NCI-H510A (cell line): ENCODE data around the gene DNAJB2.

Source experiments
- DNase-seq: peaks from one replicate; lab custom pipeline; 2025; lab: John Stamatoyannopoulos, UW

The DNAJB2 gene

GRCh38 chr2:219279151-219279915 is at the start of gene DNAJB2:
Gene DNAJB2, plus strand, starts transcription at chr2:219279366. Its CDS starts 468 bp downstream, at chr2:219279834.
- DNase-seq: peak; percentile 98

DNA sequence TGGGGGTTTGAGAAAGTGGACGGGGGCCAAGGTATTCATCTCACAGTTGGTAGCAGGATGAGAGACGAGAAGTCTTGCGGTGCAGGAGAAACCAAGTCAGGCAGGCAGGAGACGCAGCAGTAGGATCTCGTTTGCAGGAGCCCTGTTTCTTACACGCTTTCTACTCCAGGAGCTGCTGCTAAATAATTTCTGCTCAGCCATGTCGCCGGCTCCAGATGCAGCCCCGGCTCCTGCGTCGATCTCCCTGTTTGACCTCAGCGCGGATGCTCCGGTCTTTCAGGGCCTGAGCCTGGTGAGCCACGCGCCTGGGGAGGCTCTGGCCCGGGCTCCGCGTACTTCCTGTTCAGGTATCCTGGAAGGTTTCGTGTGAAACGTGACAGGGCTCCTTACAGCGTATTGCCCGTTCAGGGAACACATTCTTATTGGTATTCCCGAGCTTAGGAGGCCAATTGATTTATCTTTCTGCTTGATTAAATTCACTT is 49.1 kb upstream of the DNAJB2 start:
- no peak for DNase-seq

GRCh38 chr2:219234331-219234730 is 44.8 kb upstream of the DNAJB2 start:
- no peak for DNase-seq

DNA sequence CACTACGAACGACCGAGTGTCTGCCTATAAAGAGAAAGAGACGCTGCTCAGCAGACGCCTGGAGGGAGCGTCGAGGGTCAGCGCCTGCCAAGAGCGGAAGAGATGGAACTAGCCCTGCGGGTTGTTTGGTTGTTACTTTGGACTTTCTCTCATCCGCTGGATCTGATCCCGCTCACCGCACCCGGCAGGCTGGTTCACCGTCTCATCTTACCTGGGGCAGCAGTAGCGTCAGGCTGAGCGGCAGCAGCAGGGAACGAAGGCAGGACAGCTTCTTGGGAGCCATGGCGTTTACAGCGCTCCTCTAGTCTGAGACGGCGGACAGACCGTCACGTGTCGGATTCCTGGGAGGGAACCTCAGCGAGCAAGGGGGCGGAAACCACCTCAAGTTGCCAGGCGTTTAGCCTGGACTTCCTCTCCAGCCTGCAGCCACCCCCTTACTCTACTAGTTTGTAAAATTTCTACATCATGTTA is 35.8 kb upstream of the DNAJB2 start:
- DNase-seq: no peak

DNA sequence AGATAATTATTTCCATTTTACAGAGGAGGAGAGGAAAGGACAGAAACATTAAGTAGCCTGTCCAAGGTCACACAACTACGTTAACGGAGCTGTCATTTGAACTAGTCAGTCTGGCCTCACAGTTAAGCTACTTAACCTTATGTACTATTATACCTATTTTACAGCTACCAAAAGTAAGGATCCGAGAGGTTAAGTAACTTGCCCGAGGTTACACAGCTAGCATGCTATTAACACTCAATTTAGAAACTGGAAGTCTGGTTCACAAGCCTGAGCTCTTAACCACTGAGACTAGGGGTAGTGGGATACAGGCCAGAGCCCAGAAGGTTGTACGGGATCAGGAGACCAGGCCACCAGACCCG is 34.4 kb upstream of the DNAJB2 start:
- no peak for DNase-seq

- DNase-seq: peak; percentile 81
These were observed 33.8 kb upstream of the DNAJB2 start, which contains the start of the genes GLB1L and STK16 for GRCh38 chr2:219245148-219245898. Gene GLB1L, minus strand, starts transcription at chr2:219245444. Its CDS starts 1,871 bp downstream, at chr2:219243573. Gene STK16, plus strand, starts transcription at chr2:219245479. Its CDS starts 521 bp downstream, at chr2:219246000.

- DNase-seq: no peak
These were observed 33.3 kb upstream of the DNAJB2 start for GRCh38 chr2:219245899-219246230.

DNA sequence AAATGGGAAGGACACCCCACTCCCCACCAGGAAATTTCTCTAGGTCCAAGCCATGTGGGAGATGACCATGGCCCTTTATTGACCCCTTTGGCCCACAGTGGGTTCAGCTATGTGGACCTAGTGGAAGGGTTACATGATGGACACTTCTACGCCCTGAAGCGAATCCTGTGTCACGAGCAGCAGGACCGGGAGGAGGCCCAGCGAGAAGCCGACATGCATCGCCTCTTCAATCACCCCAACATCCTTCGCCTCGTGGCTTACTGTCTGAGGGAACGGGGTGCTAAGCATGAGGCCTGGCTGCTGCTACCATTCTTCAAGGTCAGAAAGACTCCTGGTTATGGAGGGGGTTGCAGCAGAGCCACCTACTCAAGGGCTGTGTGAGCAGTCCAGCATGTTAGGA is 32.6 kb upstream of the DNAJB2 start:
- DNase-seq: no peak

DNA sequence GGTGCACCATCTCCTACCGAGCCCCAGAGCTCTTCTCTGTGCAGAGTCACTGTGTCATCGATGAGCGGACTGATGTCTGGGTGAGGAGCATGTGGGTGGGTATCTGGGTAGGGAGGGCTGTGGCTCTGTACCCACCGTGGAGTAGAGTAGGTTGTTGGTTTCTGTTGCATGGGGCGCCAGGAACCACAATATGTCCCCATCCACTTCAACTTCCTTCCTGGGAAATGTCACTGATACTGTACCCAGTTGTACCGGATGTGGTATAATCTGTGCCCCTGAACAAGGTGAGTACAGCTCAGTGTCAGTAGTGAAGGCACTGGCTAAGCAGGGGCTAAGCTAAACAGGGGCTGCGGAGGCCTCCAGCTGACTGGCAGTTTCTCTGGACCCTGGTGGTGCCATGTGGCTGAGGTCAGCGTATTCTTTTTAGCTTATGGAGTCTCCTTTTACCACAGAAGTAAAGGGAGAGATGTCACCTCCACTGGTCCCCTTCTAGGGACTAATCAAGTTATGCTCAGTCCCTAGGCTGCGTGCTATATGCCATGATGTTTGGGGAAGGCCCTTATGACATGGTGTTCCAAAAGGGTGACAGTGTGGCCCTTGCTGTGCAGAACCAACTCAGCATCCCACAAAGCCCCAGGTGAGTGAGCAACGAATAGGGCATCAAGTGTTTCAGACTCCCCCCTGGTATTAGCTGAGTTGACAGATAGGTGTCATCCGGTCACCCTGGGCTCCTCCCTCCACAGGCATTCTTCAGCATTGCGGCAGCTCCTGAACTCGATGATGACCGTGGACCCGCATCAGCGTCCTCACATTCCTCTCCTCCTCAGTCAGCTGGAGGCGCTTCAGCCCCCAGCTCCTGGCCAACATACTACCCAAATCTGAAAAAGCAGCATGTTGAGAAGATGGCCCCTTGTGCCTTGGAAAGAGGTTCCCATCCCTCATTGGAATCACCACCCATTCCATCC is 31.2 kb upstream of the DNAJB2 start:
- DNase-seq: no peak

DNA sequence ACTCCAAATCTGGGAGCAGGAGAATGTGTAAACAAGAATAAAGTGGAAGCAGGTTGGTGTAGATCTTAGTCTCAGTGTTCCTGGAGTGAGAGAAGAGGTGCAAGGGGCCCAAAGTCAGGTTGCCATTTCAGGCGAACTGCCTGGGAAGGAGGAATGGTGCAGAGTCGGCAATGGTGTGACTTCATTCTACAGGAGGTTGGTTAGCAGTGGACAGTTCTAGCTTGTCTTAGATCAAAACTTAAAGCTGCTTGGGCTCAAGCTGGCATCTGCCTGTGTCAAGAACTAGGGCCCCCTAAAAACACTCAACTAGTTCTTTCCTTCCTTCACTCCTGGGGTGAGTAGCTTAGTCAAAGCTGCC is 30.3 kb upstream of the DNAJB2 start:
- DNase-seq: no peak

- DNase-seq: peak; percentile 65
These were observed 29.8 kb upstream of the DNAJB2 start for GRCh38 chr2:219249203-219249980.

DNA sequence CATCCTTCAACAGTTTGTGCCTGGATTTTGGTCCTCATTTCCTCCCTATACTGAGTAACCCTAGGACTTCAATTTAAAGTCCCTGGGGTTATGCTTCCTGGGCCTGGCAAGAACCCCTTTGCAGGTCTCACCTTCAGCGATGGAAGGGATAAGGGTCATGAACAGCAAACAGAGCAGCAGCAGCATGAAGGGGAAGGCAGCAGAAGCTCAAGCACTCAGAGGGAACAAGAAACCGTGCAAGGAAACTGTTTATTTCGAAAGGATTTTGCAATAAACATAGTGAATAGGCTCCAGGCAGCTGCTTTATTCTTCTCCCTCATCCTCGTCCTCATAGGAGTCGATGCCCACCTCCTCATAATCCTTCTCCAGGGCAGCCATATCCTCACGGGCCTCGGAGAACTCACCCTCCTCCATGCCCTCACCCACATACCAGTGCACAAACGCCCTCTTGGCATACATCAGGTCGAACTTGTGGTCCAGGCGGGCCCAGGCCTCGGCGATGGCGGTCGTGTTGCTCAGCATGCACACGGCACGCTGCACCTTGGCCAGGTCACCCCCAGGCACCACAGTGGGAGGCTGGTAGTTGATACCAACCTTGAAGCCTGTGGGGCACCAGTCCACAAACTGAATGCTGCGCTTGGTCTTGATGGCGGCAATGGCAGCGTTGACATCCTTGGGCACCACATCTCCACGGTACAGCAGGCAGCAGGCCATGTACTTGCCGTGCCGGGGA is 29.0 kb upstream of the DNAJB2 start:
- DNase-seq: no peak

DNA sequence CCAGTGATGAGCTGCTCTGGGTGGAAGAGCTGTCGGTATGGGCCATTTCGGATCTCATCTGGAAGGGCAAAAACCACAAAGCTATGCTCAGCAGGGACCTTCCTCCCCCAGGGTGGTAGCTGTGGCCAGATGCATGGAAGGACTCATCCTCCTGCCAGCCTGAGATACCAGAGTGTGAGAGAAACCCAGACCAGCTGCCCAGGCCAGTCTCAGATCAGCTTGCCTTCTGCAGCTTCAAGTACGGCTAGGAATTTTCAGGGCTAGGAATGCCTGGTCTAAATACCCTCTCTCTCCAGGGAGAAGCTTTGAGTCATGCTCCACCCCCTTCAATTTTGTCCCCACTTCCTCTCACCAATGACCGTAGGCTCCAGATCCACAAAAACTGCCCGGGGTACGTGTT is 27.5 kb upstream of the DNAJB2 start:
- DNase-seq: no peak

DNA sequence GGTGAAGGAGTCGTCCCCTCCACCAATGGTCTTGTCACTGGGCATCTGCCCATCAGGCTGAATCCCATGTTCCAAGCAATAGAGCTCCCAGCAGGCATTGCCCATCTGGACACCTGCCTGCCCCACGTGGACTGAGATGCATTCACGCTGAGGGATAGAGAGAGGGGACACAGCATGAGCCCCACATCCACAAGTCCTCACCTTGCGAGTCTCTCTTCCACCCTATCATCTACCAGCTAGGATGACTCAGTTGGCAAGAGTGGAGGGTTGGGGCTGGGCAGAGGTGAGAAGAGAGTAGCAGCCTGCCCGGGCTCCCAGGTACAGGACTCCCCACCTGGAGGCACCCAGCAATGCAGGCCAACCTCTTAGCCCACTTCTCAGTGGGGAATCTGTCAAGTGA is 27.1 kb upstream of the DNAJB2 start:
- DNase-seq: peak; percentile 8

DNA sequence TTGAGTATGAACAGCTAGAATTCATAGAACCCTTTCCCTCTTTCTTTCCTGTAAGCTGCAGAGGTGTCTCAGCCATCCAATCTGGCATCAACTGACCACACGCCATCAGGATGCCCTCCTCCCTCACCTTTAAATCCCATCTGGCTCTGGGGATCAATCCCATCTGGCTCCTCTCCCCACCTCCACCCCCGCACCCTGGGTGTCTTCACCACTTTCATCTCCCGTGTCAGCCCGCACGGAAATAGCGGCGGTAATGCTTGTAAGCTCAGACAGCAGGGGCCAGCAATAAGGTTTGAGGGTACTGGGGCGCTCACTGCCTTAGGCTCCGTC is 26.6 kb upstream of the DNAJB2 start:
- no peak for DNase-seq

GRCh38 chr2:219252900-219253752 is 26.0 kb upstream of the DNAJB2 start, which contains the start of gene TUBA4B:
Gene TUBA4B, plus strand, starts transcription at chr2:219253243. Its CDS starts 165 bp downstream, at chr2:219253408.
- DNase-seq: peak; percentile 22

DNA sequence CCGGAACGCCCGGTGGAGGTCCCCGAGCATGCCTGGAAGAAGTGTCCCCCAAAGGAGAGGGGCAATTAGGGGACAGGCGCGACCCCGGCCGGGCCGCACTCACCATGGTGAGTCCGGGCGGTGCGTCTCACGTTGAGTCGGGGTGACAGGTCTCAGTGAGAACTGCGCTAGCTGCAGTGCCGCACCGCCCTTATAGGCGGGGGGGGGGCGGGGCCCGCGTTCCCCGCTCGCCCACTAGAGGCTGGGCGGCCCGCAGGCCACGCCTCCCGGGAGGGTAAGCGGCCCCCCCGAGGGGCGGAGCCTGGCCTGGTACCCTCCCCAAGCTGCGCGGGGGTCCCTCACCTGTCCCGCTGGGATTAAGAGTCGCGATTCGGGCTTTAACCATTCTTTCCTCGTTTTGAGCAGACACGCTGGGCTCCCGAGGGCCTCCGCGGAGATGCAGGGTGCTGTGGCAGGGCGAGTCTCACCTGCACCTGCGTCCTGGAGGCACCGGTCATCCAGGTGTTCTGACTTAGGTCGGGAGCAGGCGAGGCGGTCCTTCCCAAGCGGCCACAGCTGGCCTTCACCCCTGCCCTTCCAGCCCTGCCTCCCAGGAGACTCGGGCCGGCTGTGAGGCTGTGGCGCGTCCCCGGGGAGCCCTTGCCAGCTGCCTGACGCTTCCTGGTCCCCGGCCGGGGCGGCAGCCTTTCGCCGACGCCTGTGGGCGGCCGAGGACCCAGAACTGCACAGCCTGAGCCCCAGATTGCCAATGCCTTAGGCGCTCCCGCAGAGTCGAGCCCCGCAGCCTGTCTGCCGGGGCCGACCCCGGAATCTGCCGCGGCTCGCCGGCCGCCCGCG is 25.2 kb upstream of the DNAJB2 start, which contains the start of gene TUBA4A:
Gene TUBA4A (minus strand): TSS at position 166 of the 837 bp plus-strand sequence. CDS start 60 bp downstream, at position 106.
- DNase-seq: peak; percentile 74

- no peak for DNase-seq
These were observed 24.5 kb upstream of the DNAJB2 start for GRCh38 chr2:219254590-219255201.
